Right cardiac atrium (tissue), 5 donors: ENCODE results near the gene HOXC11. TPM values are rescaled to one million over a fixed set of nuclear protein-coding genes. Genes with fewer than 3 reads are reported as not detected.
A peak's percentile ranks its signal among the peaks of the same experiment; 100 is the strongest.

Experiments
- ATAC-seq, 2 donors: fragments of 200-7000 bp; cut with Tn5 transposase; one replicate each; pipeline versions ENCODE4 v1.8.0 to v1.9.1; 2020; ENCODE audit warnings: moderate library complexity in 2 of 2, mild to moderate bottlenecking in 1 of 2
- DNase-seq, 3 donors: peaks; one replicate each; pipeline ENCODE4 v3.0.0-alpha.2; 2020
- H3K27ac ChIP-seq: one replicate; pipeline ENCODE4 v1.5.1; 2013; ENCODE audit warnings: mild to moderate bottlenecking, low read length, control low read depth, moderate library complexity
- H3K27me3 ChIP-seq: one replicate; pipeline ENCODE4 v1.6.1; 2013; ENCODE audit not compliant: control insufficient read depth, insufficient read depth
- H3K4me1 ChIP-seq: one replicate; pipeline ENCODE4 v1.6.1; 2013; ENCODE audit warnings: low read length; ENCODE audit not compliant: control insufficient read depth, insufficient read depth
- H3K4me3 ChIP-seq: one replicate; pipeline ENCODE4 v1.5.1; 2013; ENCODE audit warnings: low read length, control low read depth
- H3K9me3 ChIP-seq: one replicate; pipeline ENCODE4 v1.6.1; 2013; ENCODE audit warnings: low read length; ENCODE audit not compliant: control insufficient read depth
- WGBS: extraction: QIAGEN DNeasy Blood & Tissue Kit; methylation state at CpG from one replicate; pipeline ENCODE4 v1.1.7; 2013; 5-methylcytosine and 5-hydroxymethylcytosine counted together
- intact Hi-C, 4 donors: fragments of 100-400 bp; cut with DNase I; formaldehyde crosslinking; loops; one replicate each; pipeline versions ENCODE4 v1.11.0 to v1.14.0; 2022 to 2023
- polyA plus RNA-seq: library from polyadenylated mRNA; stranded (reverse); fragments of 200-250 nt; gene quantifications from one replicate; pipeline ENCODE4 v1.2.3, GENCODE V29; 2013
- total RNA-seq, 4 donors: library from RNA; stranded (reverse); fragmentation: NEBNext Ultra II Directional; extraction: Animal tissue kit (Norgen Biotek cat#: 25700); gene quantifications; one replicate each; pipeline ENCODE4 v1.2.1, GENCODE V29; 2021
- donor health status: healthy with polysubstance abuse.
- donor health status: DM: no; HTN: yes; CAD: no.
- donor health status: DM: no; HTN: no; CAD: no.
- donor health status: DM: no; HTN: yes; CAD: no; lungs with severe emphysema.
- donor health status: DM: yes; HTN: yes; CAD: no.

Gene HOXC11
- total and polyA plus RNA-seq, 5 donors: not detected

- no peak overlapping the region for H3K27ac ChIP-seq
- no peak overlapping the region for H3K4me3 ChIP-seq
- no peak for ATAC-seq
- DNase-seq: peak in 1 of 3 donors; percentile 13
- H3K27me3 ChIP-seq: no peaks in the 10 kb centered on the region
- no peaks in the 10 kb centered on the region for H3K9me3 ChIP-seq
- 7% methylated on average over 11 of the region's 11 CpGs for WGBS
- H3K4me1 ChIP-seq: no peaks in the 10 kb centered on the region
- intact Hi-C loops: no loop called here
Measured at GRCh38 chr12:53977596-53978445, 4.9 kb downstream of the HOXC11 start.

GRCh38 chr12:53978477-53979356, 5.8 kb downstream of the HOXC11 start:
- Histone ChIP-seq H3K4me1 (no peaks in the 10 kb centered on the region), H3K27me3 (no peaks in the 10 kb centered on the region), H3K27ac (no peak overlapping the region), H3K4me3 (no peak overlapping the region), H3K9me3 (no peaks in the 10 kb centered on the region)
- no peak for ATAC-seq
- intact Hi-C loops: no loop called here
- 10% methylated on average over 15 of the region's 15 CpGs for WGBS
- DNase-seq: peak in 1 of 3 donors; percentile 13

GRCh38 chr12:53980104-53980801, 7.3 kb downstream of the HOXC11 start:
- intact Hi-C loops: no loop called here
- H3K9me3 ChIP-seq: no peaks in the 10 kb centered on the region
- H3K27me3 ChIP-seq: no peaks in the 10 kb centered on the region
- H3K4me3 ChIP-seq: no peak overlapping the region
- no peaks in the 10 kb centered on the region for H3K4me1 ChIP-seq
- H3K27ac ChIP-seq: no peak overlapping the region
- 23% methylated on average over 7 of the region's 7 CpGs for WGBS
- DNase-seq (peak in 1 of 3 donors; percentile 10), ATAC-seq (no peak)

- H3K4me3 ChIP-seq: no peak overlapping the region
- ATAC-seq (no peak), DNase-seq (no peak)
- WGBS: 21% methylated on average over 15 of the region's 15 CpGs
- H3K9me3 ChIP-seq: no peaks in the 10 kb centered on the region
- no peak overlapping the region for H3K27ac ChIP-seq
- intact Hi-C loops: no loop called here
- H3K4me1 ChIP-seq: no peaks in the 10 kb centered on the region
- no peaks in the 10 kb centered on the region for H3K27me3 ChIP-seq
Measured at GRCh38 chr12:53980802-53981496, 8.0 kb downstream of the HOXC11 start.

- no peak overlapping the region for H3K27ac ChIP-seq
- ATAC-seq (no peak), DNase-seq (no peak)
- H3K9me3 ChIP-seq: no peaks in the 10 kb centered on the region
- H3K27me3 ChIP-seq: no peaks in the 10 kb centered on the region
- no peak overlapping the region for H3K4me3 ChIP-seq
- no peaks in the 10 kb centered on the region for H3K4me1 ChIP-seq
- WGBS: 12% methylated on average over 30 of the region's 30 CpGs
- intact Hi-C loops: no loop called here
Measured at GRCh38 chr12:53981634-53982565, 9.0 kb downstream of the HOXC11 start.

GRCh38 chr12:53982648-53983567, 10.0 kb downstream of the HOXC11 start:
- H3K27ac ChIP-seq: no peak overlapping the region

GRCh38 chr12:53983568-53983949, 10.6 kb downstream of the HOXC11 start:
- Histone ChIP-seq H3K9me3 (no peaks in the 10 kb centered on the region), H3K4me1 (no peaks in the 10 kb centered on the region), H3K4me3 (no peak overlapping the region), H3K27me3 (no peaks in the 10 kb centered on the region), H3K27ac (no peak overlapping the region)
- 6% methylated on average over 17 of the region's 17 CpGs for WGBS
- no peak for ATAC-seq
- intact Hi-C loops: no loop called here
- DNase-seq: no peak

More at GRCh38 chr12:53982648-53983567, 10.0 kb downstream of the HOXC11 start:
- intact Hi-C loops: no loop called here
- DNase-seq (no peak), ATAC-seq (no peak)
- Histone ChIP-seq H3K4me1 (no peaks in the 10 kb centered on the region), H3K9me3 (no peaks in the 10 kb centered on the region), H3K4me3 (no peak overlapping the region), H3K27me3 (no peaks in the 10 kb centered on the region)
- WGBS: 11% methylated on average over 26 of the region's 26 CpGs

GRCh38 chr12:53983950-53984572, 11.1 kb downstream of the HOXC11 start:
- H3K27ac ChIP-seq: no peak overlapping the region
- H3K4me1 ChIP-seq: no peaks in the 10 kb centered on the region
- no peak overlapping the region for H3K4me3 ChIP-seq
- DNase-seq (no peak), ATAC-seq (no peak)
- 7% methylated on average over 30 of the region's 30 CpGs for WGBS
- H3K27me3 ChIP-seq: no peaks in the 10 kb centered on the region
- intact Hi-C loops: no loop called here
- no peaks in the 10 kb centered on the region for H3K9me3 ChIP-seq
